Measurements from ENCODE around the gene CABYR.

DNA sequence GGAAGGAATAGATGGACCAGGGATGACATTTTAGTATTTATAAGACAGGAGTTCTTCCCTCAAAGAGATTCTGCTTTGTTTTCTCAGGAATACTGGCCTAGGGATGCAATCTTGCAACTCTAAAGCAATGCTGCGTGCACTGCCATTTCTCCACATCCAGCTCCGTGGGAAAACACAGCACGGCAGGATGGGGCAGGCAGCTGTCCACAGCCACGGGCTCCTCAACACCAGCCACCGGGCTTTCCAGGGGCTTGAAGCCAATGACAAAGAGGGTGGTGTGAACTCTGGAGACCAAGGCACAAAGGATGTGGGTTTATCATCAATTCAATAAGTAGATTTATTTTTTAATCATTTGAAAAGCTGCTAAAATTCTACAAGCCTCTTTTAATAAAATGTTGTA lies 49.3 kb downstream of the CABYR start:
- TF ChIP-seq CTCF (IDR thresholded peaks at IDR 0.05; ENCODE audit: low read length) (no peak), EZH2 (optimal IDR thresholded peaks at IDR 0.05; ENCODE audit: low read depth, low read length) (no peak), EZH2phosphoT487 (IDR thresholded peaks at IDR 0.05; ENCODE audit: low read length) (no peak)

All from MM.1S (cell line).